Left lung (tissue), 10 donors: Measurements from ENCODE around the gene KHDC1. TPM values are rescaled to one million over a fixed set of nuclear protein-coding genes. Genes with fewer than 3 reads are reported as not detected.
"Not testable (repeated sequence)": the region's sequence is repeated elsewhere in the genome, so short reads cannot be mapped to it uniquely, and the experiment has no call there.

ENCODE experiments used
- ATAC-seq: fragments of 200-7000 bp; cut with Tn5 transposase; one replicate; pipeline ENCODE4 v1.9.1; 2020; ENCODE audit warnings: moderate library complexity
- DNase-seq, 4 donors: peaks; one replicate each; pipeline ENCODE4 v3.0.0-alpha.2; 2013 to 2020
- H3K27ac ChIP-seq, 2 donors: fragments of 200-600 bp; sonication (generic) in 1 of 2; one replicate each; pipeline versions ENCODE4 v1.5.0 to v1.8.0; 2020 to 2021
- H3K27me3 ChIP-seq, 2 donors: fragments of 200-600 bp; sonication (generic) in 1 of 2; one replicate each; pipeline versions ENCODE4 v1.5.0 to v1.8.0; 2020 to 2021
- H3K36me3 ChIP-seq, 2 donors: fragments of 200-600 bp; sonication (generic) in 1 of 2; one replicate each; pipeline versions ENCODE4 v1.5.0 to v1.8.0; 2020 to 2021
- H3K4me1 ChIP-seq, 2 donors: fragments of 200-600 bp; one replicate each; pipeline ENCODE4 v1.8.0; 2021
- H3K4me3 ChIP-seq, 2 donors: fragments of 200-600 bp; sonication (generic) in 1 of 2; one replicate each; pipeline versions ENCODE4 v1.5.0 to v1.8.0; 2020 to 2021; ENCODE audit warnings: mild to moderate bottlenecking in 1 of 2
- H3K9me3 ChIP-seq, 2 donors: fragments of 200-600 bp; sonication (generic) in 1 of 2; one replicate each; pipeline versions ENCODE4 v1.5.0 to v1.8.0; 2020 to 2021
- intact Hi-C, 2 donors: fragments of 100-400 bp; cut with DNase I; formaldehyde crosslinking; loops; one replicate each; pipeline versions ENCODE4 v1.11.2 to v1.14.2; 2022
- polyA plus RNA-seq, 6 donors: library from polyadenylated mRNA; unstranded; fragments of 120-200 nt; gene quantifications; one replicate each; pipeline ENCODE4 v1.2.1, GENCODE V29; 2013; ENCODE audit not compliant: insufficient read length in 6 of 6
- total RNA-seq, 2 donors: library from RNA; stranded (reverse); fragmentation: NEBNext Ultra II Directional; extraction: Animal tissue kit (Norgen Biotek cat#: 25700); gene quantifications; one replicate each; pipeline ENCODE4 v1.2.1, GENCODE V29; 2021
- TF ChIP-seq, protein P1 (sequence below), 2 donors: fragments of 200-600 bp; sonication (generic) in 1 of 2; IDR thresholded peaks; one replicate each; pipeline versions ENCODE4 v1.5.0 to v1.8.0; 2021; ENCODE audit warnings: antibody characterized with exemption in 2 of 2
- donor health status: DM: no; HTN: yes; CAD: no.
- donor health status: DM: no; HTN: no; CAD: no.

The KHDC1 gene
- total and polyA plus RNA-seq, 8 donors = 1.9 to 13.5 (median 12.0) TPM

- Histone ChIP-seq H3K4me1 (peaks cover 6 to 10% of the 10 kb centered on the region in 2 donors), H3K27ac (no peak overlapping the region), H3K9me3 (no peaks in the 10 kb centered on the region), H3K4me3 (no peak overlapping the region), H3K27me3 (no peaks in the 10 kb centered on the region), H3K36me3 (no peaks in the 10 kb centered on the region)
- ATAC-seq (peak; percentile 15), DNase-seq (no peak)
- TF ChIP-seq, protein P1, sequence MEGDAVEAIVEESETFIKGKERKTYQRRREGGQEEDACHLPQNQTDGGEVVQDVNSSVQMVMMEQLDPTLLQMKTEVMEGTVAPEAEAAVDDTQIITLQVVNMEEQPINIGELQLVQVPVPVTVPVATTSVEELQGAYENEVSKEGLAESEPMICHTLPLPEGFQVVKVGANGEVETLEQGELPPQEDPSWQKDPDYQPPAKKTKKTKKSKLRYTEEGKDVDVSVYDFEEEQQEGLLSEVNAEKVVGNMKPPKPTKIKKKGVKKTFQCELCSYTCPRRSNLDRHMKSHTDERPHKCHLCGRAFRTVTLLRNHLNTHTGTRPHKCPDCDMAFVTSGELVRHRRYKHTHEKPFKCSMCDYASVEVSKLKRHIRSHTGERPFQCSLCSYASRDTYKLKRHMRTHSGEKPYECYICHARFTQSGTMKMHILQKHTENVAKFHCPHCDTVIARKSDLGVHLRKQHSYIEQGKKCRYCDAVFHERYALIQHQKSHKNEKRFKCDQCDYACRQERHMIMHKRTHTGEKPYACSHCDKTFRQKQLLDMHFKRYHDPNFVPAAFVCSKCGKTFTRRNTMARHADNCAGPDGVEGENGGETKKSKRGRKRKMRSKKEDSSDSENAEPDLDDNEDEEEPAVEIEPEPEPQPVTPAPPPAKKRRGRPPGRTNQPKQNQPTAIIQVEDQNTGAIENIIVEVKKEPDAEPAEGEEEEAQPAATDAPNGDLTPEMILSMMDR (IDR thresholded peaks at IDR 0.05) = no peak
- intact Hi-C loops = no loop called here
Measured at GRCh38 chr6:73264446-73264845, 1.4 kb upstream of the KHDC1 start.

GRCh38 chr6:73263570-73263909 is 544 bp upstream of the KHDC1 start:
- Histone ChIP-seq H3K4me3 (peak overlapping the region; percentile 44 to 59), H3K4me1 (peaks cover 6 to 10% of the 10 kb centered on the region in 2 donors), H3K9me3 (no peaks in the 10 kb centered on the region), H3K27ac (peak overlapping the region in 1 of 2 donors; percentile 55), H3K27me3 (no peaks in the 10 kb centered on the region), H3K36me3 (no peaks in the 10 kb centered on the region)
- TF ChIP-seq, protein P1 (IDR thresholded peaks at IDR 0.05) = no peak
- intact Hi-C loops = no loop called here
- ATAC-seq (peak; percentile 16), DNase-seq (peak in 1 of 4 donors; percentile 5)

- DNase-seq (no peak), ATAC-seq (no peak)
- Histone ChIP-seq H3K4me1 (peaks cover 3 to 9% of the 10 kb centered on the region in 2 donors), H3K36me3 (no peaks in the 10 kb centered on the region), H3K9me3 (no peaks in the 10 kb centered on the region), H3K27me3 (no peaks in the 10 kb centered on the region), H3K4me3 (no peak overlapping the region), H3K27ac (no peak overlapping the region)
- intact Hi-C loops = no loop called here
- TF ChIP-seq, protein P1 (IDR thresholded peaks at IDR 0.05) = no peak
Measured at GRCh38 chr6:73258721-73259120, 4.3 kb downstream of the KHDC1 start.

DNA sequence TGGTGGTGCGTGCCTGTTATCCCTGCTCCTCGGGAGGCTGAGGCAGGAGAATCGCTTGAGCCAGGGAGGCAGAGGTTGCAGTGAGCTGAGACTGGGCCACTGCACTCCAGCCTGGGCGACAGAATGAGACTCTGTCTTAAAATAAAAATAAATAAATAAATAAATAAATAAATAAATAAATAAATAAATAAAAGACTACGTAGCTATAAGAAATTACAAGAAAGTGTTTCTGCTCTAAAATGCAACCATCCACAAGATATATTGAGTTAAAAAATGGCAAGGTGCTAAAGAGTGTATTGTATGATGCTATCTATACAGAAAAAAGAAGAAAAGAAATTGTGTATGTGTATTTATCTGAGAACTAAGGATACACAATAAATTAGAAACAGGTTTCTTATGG is 8.7 kb downstream of the KHDC1 start:
- H3K27ac ChIP-seq, H3K4me1 ChIP-seq, H3K36me3 ChIP-seq, H3K9me3 ChIP-seq, ATAC-seq, intact Hi-C loops, H3K4me3 ChIP-seq, H3K27me3 ChIP-seq, DNase-seq: not testable (repeated sequence)

DNA sequence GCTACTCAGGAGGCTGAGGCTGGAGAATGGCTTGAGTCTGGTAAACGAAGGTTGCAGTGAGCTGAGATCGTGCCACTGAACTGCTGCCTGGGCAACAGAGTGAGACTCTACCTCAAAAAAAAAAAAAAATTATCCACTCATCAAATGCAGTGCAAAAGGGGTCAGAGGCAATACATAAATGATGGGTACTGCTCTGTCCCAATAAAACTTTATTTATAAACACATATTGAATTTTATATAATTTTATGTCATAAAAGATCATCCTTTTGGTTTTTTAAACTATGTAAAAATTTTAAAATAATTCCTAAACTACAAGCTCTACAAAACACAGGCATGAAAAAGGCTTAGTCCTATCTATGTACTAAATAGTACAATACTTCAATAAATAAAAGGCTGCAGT is 10.3 kb downstream of the KHDC1 start:
- Histone ChIP-seq H3K27ac (no peak overlapping the region), H3K27me3 (no peaks in the 10 kb centered on the region), H3K36me3 (no peaks in the 10 kb centered on the region), H3K9me3 (no peaks in the 10 kb centered on the region), H3K4me3 (no peak overlapping the region), H3K4me1 (no peaks in the 10 kb centered on the region)
- intact Hi-C loops = no loop called here
- TF ChIP-seq, protein P1 (IDR thresholded peaks at IDR 0.05) = no peak
- DNase-seq (no peak), ATAC-seq (no peak)

DNA sequence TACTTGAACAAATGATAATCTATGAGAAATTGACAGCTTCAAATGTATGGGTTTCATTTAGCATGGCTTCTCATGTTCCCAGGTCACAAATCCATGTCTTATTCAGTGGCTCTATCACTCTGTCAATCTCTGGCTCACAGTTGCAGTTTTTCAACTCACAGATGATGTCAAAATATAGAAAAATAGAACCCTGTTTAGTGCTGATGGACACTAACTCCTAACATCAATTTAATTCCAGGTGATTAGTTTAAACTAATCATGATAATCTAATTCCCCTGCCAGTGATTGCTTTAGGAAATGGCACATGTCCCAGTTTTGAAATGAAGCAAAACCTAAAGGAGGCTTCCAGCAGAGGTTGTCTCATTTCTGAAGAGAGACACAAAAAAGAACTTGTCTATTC is 13.0 kb downstream of the KHDC1 start:
- Histone ChIP-seq H3K36me3 (no peaks in the 10 kb centered on the region), H3K4me1 (no peaks in the 10 kb centered on the region), H3K27ac (no peak overlapping the region), H3K4me3 (no peak overlapping the region), H3K27me3 (no peaks in the 10 kb centered on the region), H3K9me3 (no peaks in the 10 kb centered on the region)
- no peak for ATAC-seq
- TF ChIP-seq, protein P1 (IDR thresholded peaks at IDR 0.05) = no peak
- intact Hi-C loops = no loop called here
- no peak for DNase-seq
